GM20431 (cell line): Measurements from ENCODE around the gene PIGU.
"Not testable (repeated sequence)": the region's sequence is repeated elsewhere in the genome, so short reads cannot be mapped to it uniquely, and the experiment has no call there.

Experiments
- in situ Hi-C: fragments of 300-500 bp; cut with MseI, MboI; formaldehyde crosslinking; loops from one replicate; pipeline ENCODE4 v1.15.0; 2020; ENCODE audit warnings: low sequenced_read_pairs; ENCODE audit not compliant: unreplicated experiment

Gene PIGU

GRCh38 chr20:34676642-34677373, at the start of gene PIGU:
Gene PIGU, minus strand, starts transcription at chr20:34677092. Its CDS starts 7 bp downstream, at chr20:34677085.
- in situ Hi-C loops: no loop called here

GRCh38 chr20:34724172-34724571, 47.3 kb upstream of the PIGU start:
- in situ Hi-C loops: no loop called here

- in situ Hi-C loops: not testable (repeated sequence)
Observed at GRCh38 chr20:34722560-34722959, 45.7 kb upstream of the PIGU start.

GRCh38 chr20:34720266-34720665, 43.4 kb upstream of the PIGU start:
- in situ Hi-C loops: no loop called here

- in situ Hi-C loops: not testable (repeated sequence)
Observed at GRCh38 chr20:34719242-34720017, 42.5 kb upstream of the PIGU start.

- in situ Hi-C loops: no loop called here
Observed at GRCh38 chr20:34717230-34718095, 40.6 kb upstream of the PIGU start.

- in situ Hi-C loops: no loop called here
Observed at GRCh38 chr20:34716921-34717229, 40.0 kb upstream of the PIGU start.

- in situ Hi-C loops: no loop called here
Observed at GRCh38 chr20:34715384-34715783, 38.5 kb upstream of the PIGU start.

GRCh38 chr20:34713944-34714515, 37.1 kb upstream of the PIGU start:
- in situ Hi-C loops: not testable (repeated sequence)

- in situ Hi-C loops: no loop called here
Observed at GRCh38 chr20:34713194-34713943, 36.5 kb upstream of the PIGU start.

- in situ Hi-C loops: no loop called here
Observed at GRCh38 chr20:34712525-34713192, 35.8 kb upstream of the PIGU start.

GRCh38 chr20:34711813-34712430, 35.0 kb upstream of the PIGU start:
- in situ Hi-C loops: no loop called here

GRCh38 chr20:34710861-34711574, 34.1 kb upstream of the PIGU start:
- in situ Hi-C loops: no loop called here

- in situ Hi-C loops: no loop called here
Observed at GRCh38 chr20:34710568-34710839, 33.6 kb upstream of the PIGU start.

- in situ Hi-C loops: no loop called here
Observed at GRCh38 chr20:34709831-34710567, 33.1 kb upstream of the PIGU start.

GRCh38 chr20:34709044-34709830, 32.3 kb upstream of the PIGU start:
- in situ Hi-C loops: no loop called here

- in situ Hi-C loops: no loop called here
Observed at GRCh38 chr20:34708621-34709043, 31.7 kb upstream of the PIGU start.
